ENCODE results near the gene EEF1AKMT3.

The EEF1AKMT3 gene

DNA sequence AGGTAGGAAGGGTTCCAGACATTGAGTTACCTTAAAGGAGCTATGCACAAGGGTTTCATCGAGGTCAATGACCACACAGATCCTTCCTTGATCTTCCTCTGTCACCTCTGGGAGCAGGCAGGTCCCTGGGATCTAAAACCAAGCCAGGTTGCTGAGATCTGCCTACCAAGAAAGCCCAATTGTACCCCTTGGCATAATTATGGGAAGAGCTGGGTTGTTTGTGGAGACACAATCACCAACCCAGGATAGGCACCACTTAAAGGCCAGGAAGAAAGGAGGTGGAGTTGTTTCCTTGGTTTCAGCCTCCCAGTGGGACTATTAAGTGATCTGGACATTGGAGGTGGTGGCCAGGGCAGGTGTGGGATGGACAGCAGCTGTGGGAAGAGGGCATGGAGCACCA is 54.6 kb downstream of the EEF1AKMT3 start:
- TF ChIP-seq ZFX (IDR thresholded peaks at IDR 0.05), result no peak
- TF ChIP-seq, protein P1, sequence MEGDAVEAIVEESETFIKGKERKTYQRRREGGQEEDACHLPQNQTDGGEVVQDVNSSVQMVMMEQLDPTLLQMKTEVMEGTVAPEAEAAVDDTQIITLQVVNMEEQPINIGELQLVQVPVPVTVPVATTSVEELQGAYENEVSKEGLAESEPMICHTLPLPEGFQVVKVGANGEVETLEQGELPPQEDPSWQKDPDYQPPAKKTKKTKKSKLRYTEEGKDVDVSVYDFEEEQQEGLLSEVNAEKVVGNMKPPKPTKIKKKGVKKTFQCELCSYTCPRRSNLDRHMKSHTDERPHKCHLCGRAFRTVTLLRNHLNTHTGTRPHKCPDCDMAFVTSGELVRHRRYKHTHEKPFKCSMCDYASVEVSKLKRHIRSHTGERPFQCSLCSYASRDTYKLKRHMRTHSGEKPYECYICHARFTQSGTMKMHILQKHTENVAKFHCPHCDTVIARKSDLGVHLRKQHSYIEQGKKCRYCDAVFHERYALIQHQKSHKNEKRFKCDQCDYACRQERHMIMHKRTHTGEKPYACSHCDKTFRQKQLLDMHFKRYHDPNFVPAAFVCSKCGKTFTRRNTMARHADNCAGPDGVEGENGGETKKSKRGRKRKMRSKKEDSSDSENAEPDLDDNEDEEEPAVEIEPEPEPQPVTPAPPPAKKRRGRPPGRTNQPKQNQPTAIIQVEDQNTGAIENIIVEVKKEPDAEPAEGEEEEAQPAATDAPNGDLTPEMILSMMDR (conservative IDR thresholded peaks at IDR 0.05), result no peak
- H3K27ac ChIP-seq, result no peak overlapping the region

DNA sequence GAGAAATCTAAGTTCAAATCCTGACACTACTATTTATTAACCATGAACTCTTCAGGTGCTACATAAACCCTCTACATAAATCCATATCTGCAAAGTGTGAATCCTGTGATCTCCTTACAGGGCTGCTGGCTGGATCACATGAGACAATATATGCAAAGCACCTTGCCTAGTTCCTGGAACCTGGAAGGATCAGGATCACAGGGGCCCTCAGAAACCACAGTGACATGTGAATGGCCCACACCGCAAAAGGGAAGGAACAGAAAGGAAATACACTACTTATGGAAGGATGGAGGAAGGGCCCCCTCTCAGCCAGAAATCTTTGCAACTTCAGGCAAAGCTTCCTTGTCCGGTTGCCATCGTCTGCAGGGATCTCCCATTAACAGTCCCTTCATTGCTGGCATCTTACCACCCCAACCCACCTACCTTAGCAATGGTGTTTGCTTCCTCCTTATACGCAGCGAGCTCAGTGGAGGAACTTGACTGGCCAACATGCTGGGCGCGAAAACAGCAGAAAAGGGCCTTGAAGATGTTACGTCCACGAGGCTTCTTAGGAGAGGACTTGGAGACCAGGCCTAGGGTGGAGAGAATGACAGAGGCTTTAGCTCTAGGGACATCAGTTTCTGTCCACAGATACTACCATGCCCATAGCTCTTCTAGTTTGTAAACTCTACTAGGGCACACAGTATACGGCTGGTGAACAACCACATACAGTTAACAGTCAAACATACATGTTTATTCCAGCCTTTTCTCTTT is 56.8 kb downstream of the EEF1AKMT3 start:
- H3K27ac ChIP-seq, result no peak overlapping the region
- no peak for TF ChIP-seq ZFX (IDR thresholded peaks at IDR 0.05)
- TF ChIP-seq, protein P1 (conservative IDR thresholded peaks at IDR 0.05), result no peak

GRCh38 chr12:57830393-57830792 is 58.0 kb downstream of the EEF1AKMT3 start:
- TF ChIP-seq, protein P1 (conservative IDR thresholded peaks at IDR 0.05), result no peak
- TF ChIP-seq ZFX (IDR thresholded peaks at IDR 0.05), result no peak
- H3K27ac ChIP-seq, result no peak overlapping the region
